Measurements from ENCODE around the gene SAE1. TPM values are rescaled to one million over a fixed set of nuclear protein-coding genes. Genes with fewer than 3 reads are reported as not detected.

The SAE1 gene
- total RNA-seq, 1 donor from 2014 or later, result 114 TPM

GRCh38 chr19:47183601-47184000 lies 53.0 kb downstream of the SAE1 start:
- H3K36me3 ChIP-seq (ENCODE audit: control insufficient read depth, insufficient read depth, low read length), result peaks cover 1% of the 10 kb centered on the region

GRCh38 chr19:47186446-47187334 lies 56.1 kb downstream of the SAE1 start:
- no peaks in the 10 kb centered on the region for H3K27me3 ChIP-seq (ENCODE audit: control insufficient read depth, insufficient read depth, low read length)
- H3K36me3 ChIP-seq (ENCODE audit: control insufficient read depth, insufficient read depth, low read length), result peaks cover 1% of the 10 kb centered on the region
- no peak overlapping the region for H3K4me3 ChIP-seq (ENCODE audit: low read depth, low read length)
- no peak for DNase-seq (ENCODE audit: low read depth)
- no peak for TF ChIP-seq CTCF (IDR thresholded peaks at IDR 0.05; ENCODE audit: insufficient read depth, low read length, poor library complexity, severe bottlenecking)

More at GRCh38 chr19:47183601-47184000, 53.0 kb downstream of the SAE1 start:
- Histone ChIP-seq H3K27me3 (ENCODE audit: control insufficient read depth, insufficient read depth, low read length) (no peaks in the 10 kb centered on the region), H3K4me3 (ENCODE audit: low read depth, low read length) (no peak overlapping the region)
- TF ChIP-seq CTCF (IDR thresholded peaks at IDR 0.05; ENCODE audit: insufficient read depth, low read length, poor library complexity, severe bottlenecking), result no peak
- no peak for DNase-seq (ENCODE audit: low read depth)

- Histone ChIP-seq H3K36me3 (ENCODE audit: control insufficient read depth, insufficient read depth, low read length) (peaks cover 1% of the 10 kb centered on the region), H3K27me3 (ENCODE audit: control insufficient read depth, insufficient read depth, low read length) (no peaks in the 10 kb centered on the region)
These were observed 56.7 kb downstream of the SAE1 start for GRCh38 chr19:47187335-47187655.

GRCh38 chr19:47187797-47188196 lies 57.2 kb downstream of the SAE1 start:
- no peak for TF ChIP-seq CTCF (IDR thresholded peaks at IDR 0.05; ENCODE audit: insufficient read depth, low read length, poor library complexity, severe bottlenecking)
- DNase-seq (ENCODE audit: low read depth), result no peak
- Histone ChIP-seq H3K36me3 (ENCODE audit: control insufficient read depth, insufficient read depth, low read length) (peaks cover 1% of the 10 kb centered on the region), H3K4me3 (ENCODE audit: low read depth, low read length) (no peak overlapping the region), H3K27me3 (ENCODE audit: control insufficient read depth, insufficient read depth, low read length) (no peaks in the 10 kb centered on the region)

More at GRCh38 chr19:47187335-47187655, 56.7 kb downstream of the SAE1 start:
- no peak for DNase-seq (ENCODE audit: low read depth)
- H3K4me3 ChIP-seq (ENCODE audit: low read depth, low read length), result no peak overlapping the region
- TF ChIP-seq CTCF (IDR thresholded peaks at IDR 0.05; ENCODE audit: insufficient read depth, low read length, poor library complexity, severe bottlenecking), result no peak

GRCh38 chr19:47188507-47189033 lies 57.9 kb downstream of the SAE1 start:
- H3K27me3 ChIP-seq (ENCODE audit: control insufficient read depth, insufficient read depth, low read length), result no peaks in the 10 kb centered on the region
- peaks cover 1% of the 10 kb centered on the region for H3K36me3 ChIP-seq (ENCODE audit: control insufficient read depth, insufficient read depth, low read length)
- no peak for DNase-seq (ENCODE audit: low read depth)
- no peak overlapping the region for H3K4me3 ChIP-seq (ENCODE audit: low read depth, low read length)
- no peak for TF ChIP-seq CTCF (IDR thresholded peaks at IDR 0.05; ENCODE audit: insufficient read depth, low read length, poor library complexity, severe bottlenecking)
